Measurements from ENCODE around the gene WDR90.

WDR90 gene

DNA sequence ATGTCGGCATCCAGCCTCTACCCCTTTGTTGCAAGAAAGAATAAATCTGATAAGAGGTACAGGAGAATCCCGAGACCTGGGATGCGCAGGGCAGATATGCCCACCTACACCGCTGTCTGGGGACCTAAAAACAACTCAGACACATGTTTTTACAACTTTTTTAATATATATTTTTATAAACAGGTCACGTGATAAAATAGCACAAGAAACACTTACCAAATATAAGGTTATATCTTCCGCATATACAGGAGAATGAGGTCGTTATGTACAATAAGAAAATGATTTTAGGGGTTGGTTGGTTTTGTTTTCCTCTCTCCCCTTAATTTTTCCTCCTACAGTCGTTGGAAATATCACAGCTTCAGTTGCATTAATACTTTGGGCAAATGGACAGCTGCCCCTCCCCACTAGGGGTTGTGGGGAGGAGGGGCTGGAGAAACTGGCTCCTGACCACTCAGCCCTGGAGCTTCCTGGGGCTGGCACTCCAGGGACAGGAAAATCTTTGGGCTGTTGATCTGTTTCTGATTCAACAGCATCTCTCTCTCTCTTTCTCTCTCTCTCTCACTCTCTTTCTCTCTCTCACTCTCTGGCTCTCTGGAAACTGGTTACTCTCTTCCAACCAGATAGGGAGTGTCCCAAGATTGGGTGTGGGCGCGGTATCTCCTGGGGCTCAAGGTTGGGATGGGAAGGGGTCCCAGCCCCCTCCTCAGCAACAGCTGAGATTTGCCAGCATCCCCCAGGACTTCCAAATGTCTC is 43.4 kb downstream of the WDR90 start:
- no peak for DNase-seq

DNA sequence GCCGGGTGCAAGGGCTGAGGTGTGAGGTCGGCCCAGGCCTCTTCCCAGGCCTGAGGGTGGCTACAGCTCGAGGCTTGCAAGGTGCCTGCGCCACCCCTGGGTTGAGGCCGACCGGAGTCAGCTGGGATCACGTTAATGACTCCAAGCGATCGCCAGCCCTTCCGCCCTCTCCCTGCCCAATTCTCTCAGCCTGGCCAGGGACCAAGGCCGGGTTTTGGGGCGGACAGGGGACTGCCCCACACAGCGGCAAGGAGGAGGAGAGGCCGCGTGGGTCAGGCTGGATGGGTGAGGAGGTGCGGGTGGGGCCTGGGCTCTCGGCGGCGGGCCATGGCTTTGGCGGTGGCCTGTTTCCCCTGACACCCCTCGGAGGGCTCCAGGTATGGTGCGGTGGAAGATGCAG is 44.2 kb downstream of the WDR90 start:
- DNase-seq: no peak

DNA sequence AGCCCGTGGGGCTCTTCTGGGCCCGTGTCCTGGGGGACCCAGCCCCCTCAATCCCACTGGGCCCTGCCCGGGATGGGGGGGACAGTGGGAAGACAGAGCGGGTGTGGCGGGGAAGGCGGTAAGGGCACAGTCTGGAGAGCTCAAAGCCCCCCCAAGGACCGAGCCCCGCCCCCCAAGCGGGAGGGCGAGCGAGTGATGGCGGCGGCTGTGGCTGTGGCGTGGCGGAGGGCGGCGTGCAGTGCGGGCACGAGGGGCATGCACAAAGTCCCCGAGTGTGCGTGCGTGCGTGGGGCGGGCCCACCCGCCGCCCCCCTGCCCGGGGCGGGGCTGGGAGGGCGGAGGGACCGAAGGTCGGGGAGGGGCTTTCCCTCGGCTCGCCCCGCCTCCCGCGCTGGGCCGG is 44.6 kb downstream of the WDR90 start:
- no peak for DNase-seq

DNA sequence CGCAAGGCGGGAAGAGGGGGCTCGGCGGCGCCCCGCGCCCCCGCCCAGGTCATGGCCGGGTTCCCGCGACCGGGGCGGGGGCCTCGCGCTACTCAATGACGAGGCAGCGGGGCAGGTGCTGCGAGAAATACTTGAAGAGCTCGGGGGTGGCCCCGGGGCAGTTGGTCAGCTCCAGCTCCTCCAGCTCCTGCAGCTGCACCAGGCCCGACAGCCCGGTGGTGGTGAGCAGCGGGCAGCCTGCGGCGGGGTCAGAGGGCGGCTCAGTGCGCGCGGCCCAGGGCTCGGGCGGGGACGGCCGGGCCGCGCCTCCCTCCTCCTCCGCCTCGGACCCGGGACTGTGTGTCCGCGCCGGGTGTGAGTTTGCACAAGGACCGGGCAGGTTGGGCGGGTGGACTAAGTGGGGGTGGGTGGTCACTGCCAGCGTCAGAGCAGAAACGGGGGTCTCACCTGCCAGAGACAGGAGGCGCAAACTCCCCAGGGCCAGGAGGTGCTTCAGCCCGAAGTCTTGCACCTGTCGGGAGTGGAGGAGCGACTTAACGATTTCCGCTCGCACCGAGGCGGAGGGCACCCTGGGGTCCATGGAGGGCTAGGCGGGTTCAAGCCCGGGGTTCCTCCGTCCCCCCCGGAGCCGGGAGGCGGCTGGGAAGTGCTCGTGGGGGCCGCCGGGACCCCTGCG is 45.2 kb downstream of the WDR90 start:
- no peak for DNase-seq

DNA sequence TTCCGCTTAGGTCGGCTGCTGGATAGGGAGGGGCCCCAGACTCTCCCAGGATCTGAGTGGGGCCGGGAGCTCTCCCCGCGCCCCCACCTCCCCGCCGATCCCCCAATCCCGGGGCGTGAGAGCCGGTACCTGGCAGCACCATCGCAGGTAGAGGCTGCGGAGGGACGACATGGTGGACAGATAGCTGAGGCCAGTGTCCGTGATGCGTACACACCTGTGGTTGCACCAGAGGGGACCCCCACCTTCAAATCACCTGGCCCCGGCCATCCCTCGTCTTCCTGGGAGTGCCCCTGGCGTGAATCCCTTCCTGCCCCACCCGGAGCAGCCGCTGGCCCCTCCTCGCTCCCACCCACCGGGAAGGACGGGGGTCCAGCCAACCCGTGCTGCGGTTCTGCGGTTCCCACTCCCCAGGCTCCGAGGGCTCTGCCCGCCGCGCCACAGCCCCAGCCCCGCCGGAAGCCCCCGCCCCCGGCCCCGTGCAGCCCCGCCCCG is 45.7 kb downstream of the WDR90 start:
- no peak for DNase-seq

DNA sequence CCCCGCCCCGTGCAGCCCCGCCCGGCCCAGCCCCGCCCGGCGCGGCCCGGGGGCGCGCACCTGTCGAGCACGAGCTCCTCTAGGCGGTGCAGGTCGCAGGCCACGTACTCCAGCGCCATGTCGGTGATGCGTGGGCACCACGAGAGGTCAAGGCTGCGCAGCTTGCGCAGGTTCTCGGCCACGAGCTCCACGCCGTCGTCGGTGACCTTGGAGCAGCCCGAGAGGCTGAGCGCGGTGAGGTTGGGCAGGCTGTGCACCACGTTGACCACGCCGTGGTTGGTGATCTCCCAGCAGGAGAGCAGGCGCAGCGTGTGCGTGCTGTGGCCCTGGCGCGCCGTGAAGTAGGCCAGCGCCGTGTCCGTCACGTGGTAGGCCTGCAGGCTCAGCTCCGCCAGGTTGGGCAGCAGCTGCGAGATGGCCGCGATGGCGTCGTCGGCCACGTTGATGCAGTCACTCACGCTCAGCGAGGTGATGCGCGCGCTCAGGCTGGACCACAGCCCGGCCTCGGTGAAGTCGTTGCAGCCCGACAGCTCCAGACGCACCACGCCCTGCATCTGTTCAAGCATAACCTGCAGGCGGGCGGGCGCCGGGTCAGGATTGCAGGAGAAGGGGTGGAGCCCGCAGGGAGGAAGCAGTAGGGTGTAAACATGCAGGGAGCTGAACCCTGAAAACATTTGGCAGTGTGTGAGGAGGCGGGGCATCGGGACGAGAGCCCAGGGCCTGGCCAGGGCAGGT is 46.4 kb downstream of the WDR90 start:
- peak; percentile 78 for DNase-seq

DNA sequence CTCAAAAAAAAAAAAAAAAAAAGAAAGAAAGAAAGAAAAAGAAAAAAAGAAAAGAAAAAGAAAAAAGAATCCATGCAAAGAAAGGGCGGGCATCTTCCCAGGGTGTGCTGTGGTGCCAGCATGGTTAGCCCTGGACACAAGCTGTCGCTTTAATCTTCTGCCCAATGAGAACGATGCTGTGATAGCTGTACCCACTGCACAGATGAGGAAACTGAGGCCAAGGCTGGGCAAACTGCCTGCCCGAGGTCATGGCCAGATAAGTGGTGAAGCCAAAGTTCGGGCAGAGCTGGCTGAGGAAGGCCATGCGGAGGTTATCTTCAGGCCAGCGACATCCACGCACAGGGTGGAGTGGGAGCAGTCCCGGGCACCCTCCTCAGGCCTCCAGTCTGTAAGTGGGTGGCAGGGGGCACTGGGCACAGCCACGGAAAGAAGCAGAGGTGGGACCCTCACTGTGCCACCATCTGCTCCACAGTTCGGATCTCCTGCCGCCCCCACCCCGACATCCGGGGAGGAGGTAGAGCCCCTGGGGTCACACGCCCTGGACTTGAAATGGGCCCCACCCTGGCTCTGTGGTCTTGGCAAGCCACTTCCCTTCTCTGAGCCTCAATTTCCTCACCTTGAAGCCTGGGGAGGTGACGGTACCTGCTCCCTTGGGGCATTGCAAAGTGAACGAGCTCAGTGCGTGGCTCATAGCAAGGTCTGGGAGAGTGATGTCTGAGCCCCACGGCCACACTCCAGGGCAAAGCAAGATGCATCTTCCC is 49.9 kb downstream of the WDR90 start:
- no peak for DNase-seq

DNA sequence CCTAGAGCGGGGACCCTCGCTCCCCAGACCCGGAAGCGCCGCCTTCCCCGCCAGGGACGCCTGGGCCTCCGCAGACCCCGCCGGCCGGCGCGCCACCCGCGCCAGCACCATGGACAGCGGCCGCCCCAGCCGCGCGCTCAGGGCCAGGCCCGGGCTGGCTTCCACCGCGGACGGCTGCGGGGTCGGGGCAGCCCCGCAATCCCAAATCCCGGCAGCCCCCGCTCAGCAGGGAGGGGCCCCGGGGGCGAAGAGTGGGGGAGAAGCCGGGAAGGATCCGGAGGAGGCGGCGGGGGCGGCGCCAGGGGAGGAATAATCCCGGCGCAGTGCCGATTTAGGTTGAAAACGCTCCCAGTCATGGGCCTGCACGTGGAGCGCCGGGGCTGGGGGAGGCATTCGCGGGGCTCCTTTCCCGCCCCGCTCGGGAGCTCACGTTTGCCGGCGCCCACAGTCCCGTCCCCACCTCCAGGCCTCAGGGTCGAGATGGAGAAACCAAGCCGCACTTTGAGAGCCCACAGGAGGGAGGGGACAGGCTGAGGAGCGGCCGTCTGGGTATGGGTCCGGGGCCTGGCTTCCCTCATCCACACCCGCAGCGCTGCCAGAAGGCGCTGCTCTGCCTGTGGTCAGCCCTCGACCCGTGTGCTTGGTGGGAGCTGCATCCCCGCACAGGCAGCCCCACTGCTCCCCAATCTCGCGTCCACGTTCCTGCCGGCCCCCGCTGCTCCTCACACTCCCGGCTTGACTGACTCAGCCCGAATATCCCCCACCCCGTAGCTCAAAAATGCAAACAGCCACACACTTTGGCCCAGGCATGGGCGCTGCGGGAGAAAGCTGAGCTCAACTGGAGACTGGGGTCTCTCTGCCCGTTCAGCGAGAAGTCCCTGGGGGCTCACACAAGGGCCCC is 51.8 kb downstream of the WDR90 start:
- no peak for DNase-seq

DNA sequence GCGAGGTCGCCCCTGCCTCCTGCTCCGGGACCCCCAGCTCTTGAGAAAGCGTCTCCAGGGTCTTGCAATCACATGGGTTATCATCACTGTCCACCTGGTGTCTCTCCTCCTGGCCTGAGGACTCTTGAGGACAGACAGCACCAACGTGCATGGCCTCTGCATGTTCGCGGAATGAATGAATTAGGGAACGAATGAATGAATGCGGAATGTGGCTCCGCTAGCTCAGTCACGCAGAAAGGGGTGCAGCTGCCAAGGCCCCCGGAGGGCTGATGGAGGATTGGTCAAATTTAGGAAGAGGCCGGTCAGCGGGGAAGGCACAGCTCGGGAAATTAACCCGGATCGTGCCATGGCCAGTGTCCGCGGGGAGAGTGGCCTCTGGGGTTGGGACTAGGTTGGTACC is 53.2 kb downstream of the WDR90 start:
- no peak for DNase-seq

DNA sequence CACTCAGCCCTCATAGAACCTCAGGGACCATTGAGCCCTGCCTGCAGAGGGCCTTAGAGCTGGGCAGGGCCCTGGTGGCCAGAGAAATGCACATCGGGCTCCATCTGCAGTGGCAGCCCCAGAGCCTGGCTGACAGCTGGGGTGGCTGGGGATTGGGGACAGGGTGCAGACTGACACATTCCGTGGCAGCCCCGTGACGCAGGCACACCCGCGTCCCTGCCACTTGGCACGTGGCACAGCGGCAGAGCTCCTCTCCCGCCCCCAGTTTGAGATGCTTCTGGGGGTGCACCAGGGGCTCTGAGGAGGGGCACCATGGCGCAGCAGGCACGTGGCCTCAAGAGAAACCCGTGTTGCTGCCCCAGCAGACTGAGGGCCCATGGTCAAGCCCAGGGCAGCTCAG is 54.2 kb downstream of the WDR90 start:
- no peak for DNase-seq

DNA sequence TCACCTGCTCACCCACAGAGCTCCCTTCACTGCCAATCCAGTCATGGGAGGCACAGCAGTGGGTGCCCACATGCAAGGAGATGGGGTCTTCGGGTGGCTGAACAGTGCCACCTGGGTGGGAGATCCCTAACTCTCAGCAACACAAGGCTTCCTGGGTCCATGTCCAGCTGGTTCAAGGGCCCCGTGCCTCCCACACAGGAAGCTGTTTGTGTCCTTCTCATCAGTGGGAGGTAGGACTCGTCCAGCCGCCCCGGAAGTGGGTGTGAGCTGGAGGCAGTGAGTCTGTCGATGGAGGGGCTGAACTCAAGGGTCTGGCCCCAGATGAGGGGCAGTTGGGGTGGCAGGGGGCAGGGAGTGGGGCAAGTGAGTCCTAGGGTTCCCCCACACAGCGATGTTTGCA is 54.9 kb downstream of the WDR90 start:
- DNase-seq: no peak

DNA sequence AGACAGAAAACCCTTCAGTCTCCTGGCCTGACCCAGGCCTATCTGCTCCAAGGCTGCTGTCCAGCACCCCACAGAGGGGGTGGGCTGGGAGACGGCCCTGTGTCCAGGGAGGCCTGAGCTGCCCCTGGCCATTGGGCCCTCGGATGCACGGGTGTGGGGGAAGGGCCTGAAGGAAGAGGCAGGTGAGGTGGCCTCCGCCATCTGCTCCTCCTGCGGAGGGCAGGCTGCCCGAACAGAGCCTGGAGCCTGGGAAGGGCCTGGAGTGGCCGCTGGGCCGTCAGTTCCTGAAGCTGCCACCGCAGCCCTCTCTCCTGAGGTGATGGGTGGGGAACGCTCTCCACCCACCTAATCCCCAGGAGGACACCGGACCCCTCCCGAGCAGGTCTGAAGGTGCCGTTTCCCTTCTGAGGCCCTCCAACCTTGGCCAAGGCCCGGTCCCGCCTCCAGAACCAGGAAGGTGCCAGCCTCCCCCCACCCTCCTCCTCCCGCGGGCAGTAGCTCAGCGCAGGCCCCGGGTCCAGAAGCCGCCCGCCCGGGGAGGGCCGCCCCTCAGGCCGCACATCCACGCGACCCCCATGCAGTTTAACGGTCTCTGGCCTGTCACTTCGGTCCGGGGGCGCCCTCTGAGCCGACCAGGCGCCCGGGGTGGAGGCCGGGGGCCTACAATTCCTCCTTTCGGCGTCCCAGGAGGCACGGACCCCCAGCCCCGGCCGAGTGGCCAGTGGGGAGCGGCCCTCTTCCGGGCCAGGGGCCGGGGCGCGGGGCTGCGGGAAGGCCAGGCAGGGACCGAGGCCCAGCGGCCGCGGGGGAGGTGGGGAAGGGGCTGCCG is 55.6 kb downstream of the WDR90 start:
- DNase-seq: no peak

DNA sequence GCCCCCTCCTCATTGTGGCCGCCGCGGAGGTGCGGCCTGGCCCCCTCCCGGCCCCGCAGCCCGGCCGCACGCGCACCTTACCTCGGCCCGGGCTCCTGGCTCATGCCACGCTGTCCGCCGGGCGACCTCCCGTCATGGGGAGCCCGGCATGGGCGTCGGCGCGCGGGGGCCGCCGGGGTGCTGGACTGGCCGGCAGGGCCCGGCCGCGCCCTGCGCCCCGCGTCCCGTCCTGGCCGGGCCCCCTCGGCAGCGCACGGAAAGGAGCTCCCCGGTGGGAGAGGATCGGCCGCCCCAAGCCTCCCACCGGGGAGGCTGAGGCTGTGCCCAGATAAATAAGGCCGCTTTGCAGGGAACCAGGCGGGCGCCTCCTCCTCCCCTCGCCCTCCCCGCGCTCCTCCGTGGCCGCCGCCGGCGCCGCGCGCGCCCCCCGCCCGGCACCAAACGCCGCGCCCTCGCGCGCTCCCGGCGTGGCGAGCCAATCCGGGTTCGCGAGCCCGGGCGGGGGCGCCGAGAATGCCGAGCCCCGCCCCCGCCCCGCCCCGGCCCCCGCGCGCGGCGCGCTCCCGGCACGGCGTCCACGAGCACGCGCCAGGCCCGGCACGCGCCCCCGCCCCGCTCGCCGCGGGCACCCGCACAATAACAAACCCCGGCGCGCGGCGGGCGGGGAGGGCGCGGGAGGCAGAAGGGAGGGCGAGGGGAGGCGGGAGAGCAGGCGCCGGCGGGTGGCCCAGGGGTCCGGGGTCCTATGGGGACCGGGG is 56.4 kb downstream of the WDR90 start, which contains the start of gene FBXL16:
FBXL16 (minus strand) TSS at position 371 of the 758 bp plus-strand sequence. CDS start 8,396 bp downstream, outside the sequence.
- DNase-seq: no peak

DNA sequence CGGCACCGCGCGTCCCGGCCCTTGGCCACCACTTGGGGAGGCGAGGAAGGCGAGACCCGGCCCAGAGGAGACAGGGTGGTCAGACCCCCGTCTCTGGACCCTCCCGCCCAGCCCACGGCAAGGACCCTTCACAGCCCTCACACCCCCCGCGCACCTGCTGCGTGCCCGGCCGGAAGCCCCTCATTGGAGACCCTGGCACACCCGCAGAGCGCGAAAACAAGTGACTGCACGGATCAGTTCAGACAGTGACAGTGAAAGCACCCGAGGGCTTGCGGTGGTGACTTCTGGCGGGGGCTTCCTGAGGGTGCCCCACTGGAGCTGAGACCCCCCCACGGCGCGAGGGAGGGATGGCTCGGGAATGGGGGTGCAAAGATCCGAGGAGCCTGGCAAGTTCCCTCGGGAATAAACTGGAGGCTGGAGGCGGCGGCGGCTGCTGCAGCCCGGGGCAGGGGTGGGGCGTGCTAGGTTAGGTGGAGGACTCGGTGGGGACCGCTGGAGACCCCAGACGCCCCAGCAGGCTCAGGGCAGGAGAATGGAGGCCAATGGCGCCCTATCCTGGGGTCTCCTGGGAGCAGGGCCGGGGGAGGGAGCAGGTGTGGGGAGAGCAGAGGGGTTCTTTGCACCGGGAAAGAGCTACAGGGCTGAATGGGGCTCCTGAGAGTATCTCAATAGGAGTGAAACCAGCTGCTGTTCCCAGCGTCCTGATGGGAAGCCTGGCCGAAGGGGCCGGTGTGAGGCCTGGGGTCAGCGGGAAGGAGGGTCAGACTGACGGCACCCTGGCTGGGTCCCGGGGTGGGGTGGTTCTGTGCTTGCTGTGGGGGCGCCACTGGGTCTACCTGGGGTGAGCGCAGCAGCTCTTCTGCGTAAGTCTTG is 57.3 kb downstream of the WDR90 start:
- DNase-seq: no peak

DNA sequence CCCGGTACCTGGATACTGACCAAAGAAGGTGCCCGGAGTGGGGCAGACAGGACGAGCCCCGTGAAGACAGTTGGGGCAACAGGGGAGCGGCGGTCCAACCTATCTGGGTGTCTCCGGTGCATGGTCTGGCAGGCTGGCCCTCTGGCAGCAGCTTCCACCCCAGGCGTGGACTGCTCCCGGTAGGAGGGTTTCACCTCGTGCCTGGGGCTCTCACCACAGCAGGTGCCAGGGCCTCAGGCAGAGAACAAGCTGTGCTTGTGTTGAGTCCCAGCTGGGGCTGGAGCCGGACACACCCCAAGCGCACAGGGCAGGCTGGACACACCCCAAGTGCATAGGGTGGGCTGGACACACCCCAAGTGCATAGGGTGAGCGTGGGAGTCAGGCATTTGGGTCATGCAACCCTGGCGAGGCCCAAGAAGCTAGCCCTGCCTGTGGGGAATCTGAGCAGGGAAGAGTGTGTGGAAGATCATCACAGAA is 57.9 kb downstream of the WDR90 start:
- DNase-seq: no peak

DNA sequence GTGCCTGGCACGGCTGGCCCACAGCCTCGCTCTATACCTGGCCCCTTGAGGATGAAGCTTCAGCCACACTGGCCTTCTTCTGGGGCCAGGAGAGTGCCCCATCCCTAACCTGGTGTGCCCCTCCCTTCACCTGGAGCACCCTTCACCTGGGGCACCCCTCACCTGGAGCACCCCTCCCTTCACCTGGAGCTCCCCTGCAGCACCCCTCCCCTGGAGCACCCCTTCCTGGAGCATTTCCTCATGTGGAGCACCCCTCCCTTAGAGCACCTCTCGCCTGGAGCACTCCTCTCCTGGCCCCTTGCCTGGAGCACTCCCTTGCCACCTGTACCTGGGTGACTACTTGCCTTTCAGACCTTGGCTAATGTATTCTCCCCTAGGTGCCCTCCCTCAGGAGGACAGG is 58.9 kb downstream of the WDR90 start:
- no peak for DNase-seq

DNA sequence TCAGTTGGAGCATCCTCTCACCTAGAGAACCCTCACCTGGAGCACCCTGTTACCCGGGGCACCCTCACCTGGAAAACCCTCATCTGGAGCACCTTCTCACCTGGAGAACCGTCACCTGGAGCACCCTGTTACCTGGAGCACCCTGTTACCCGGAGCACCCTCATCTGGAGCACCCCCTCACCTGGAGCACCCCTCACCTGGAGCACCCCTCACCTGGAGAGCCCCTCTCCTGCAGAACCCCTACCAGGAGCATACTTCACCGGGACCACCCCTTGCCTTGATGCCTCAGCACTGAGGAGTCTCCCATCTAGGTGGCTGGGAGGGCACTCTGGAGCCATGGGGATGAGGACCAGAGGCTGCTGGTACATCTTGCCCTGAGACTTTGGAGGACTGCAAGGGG is 59.8 kb downstream of the WDR90 start:
- no peak for DNase-seq

DNA sequence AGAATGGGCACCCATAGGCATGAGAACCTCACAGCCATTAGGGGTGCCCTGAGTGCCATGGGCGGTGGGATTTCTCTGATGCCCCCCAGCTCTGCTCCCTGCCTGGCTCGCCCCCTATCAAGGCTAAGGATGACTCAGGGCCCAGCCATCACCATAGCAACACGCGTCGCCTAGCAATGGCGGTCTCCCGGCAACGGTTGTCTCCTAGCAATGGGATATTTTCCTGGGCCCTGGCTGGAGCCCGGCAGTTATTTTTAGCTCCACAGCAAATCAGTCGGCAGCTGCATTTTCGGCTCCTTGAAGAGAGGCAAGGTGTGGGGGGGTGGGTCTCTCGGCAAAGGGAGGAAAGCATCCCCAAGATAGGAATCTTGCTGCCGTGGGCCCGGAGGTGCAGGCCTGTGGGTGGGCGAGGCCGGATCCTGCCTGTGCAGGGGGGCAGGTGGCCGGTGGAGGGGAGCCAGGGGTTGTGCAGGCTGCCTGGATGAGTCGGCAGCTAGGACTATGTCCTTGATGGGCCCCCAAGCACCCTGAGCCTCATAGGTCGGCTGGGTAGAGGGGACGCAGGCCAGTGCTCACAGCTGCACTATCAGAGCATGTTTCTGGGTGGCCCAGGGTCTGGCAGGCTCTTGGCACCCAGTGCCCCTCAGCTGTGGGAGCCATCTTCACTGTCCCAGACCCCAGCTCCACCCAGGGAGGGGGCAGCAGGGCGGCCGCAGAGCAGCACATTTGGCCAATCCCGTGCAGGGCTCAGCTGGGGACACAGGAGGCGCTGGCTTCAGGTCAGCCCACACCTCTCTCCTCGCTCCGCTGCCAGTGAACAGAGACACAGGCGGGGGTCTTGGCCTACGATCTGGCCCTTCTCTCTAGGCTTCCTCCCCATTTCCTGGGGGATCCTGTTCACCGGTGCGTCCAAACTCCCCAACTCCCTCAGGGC is 60.7 kb downstream of the WDR90 start:
- DNase-seq: peak; percentile 40

Data from activated CD4-positive, alpha-beta T cell treated with anti-CD3 and anti-CD28 coated beads, Interleukin-2, Interleukin-6, amounts not matched to agents 100 ng/mL and 50 ng/mL, durations not matched to agents 16 hours and 8 hours (primary cell).